VCaP (cell line): ENCODE measurements around the gene RPRML.

Source experiments
- H3K27ac ChIP-seq: fragments of 450-650 bp; 2 replicates; pipeline ENCODE4 v1.5.1; 2017
- CTCF ChIP-seq: fragments of 450-650 bp; conservative IDR thresholded peaks from 2 replicates; pipeline ENCODE4 v1.5.1; 2017; ENCODE audit warnings: mild to moderate bottlenecking, moderate library complexity

The RPRML gene

GRCh38 chr17:46972346-46972745 lies 6.7 kb downstream of the RPRML start:
- peak overlapping the region; percentile 14; the same call in 1 of the 2 replicates for H3K27ac ChIP-seq
- no peak for TF ChIP-seq CTCF

DNA sequence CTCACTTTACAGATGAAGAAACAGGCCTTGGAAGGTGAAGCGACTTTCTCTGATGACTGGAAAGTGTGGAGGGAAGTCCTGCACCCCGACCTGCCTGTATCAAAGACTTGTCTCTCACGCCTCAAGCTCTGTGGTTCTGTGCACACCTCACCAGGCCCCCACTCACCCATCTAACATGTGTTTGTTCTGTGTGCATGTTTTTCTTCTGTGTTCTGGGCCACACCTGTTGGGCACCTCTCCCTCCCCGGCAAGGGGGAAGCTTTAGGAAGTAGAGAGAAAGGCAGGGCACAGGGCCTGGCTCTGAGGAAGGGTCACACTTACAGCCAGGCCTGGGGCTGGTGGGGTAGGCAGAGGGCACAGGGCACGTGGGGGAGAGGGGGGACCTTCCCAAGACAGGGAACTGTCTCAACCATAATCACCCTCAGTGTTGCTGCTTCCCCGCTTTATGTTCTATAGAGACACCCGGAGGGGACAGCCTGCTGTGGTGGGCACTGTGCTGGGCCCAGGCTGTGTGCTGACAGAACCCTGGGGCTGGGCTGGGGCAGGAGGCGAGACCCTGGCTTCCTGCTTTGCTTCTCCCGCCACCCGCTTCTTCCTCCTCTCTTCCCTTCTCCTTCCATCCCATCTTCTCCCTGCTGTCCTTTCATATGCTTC lies 7.3 kb downstream of the RPRML start:
- peak overlapping the region; percentile 14; the same call in 1 of the 2 replicates for H3K27ac ChIP-seq
- no peak for TF ChIP-seq CTCF

GRCh38 chr17:46968896-46969295 lies 10.2 kb downstream of the RPRML start:
- no peak overlapping the region for H3K27ac ChIP-seq
- TF ChIP-seq CTCF = no peak

- no peak overlapping the region for H3K27ac ChIP-seq
- TF ChIP-seq CTCF = no peak
Observed at GRCh38 chr17:46968224-46968834, 10.7 kb downstream of the RPRML start.

DNA sequence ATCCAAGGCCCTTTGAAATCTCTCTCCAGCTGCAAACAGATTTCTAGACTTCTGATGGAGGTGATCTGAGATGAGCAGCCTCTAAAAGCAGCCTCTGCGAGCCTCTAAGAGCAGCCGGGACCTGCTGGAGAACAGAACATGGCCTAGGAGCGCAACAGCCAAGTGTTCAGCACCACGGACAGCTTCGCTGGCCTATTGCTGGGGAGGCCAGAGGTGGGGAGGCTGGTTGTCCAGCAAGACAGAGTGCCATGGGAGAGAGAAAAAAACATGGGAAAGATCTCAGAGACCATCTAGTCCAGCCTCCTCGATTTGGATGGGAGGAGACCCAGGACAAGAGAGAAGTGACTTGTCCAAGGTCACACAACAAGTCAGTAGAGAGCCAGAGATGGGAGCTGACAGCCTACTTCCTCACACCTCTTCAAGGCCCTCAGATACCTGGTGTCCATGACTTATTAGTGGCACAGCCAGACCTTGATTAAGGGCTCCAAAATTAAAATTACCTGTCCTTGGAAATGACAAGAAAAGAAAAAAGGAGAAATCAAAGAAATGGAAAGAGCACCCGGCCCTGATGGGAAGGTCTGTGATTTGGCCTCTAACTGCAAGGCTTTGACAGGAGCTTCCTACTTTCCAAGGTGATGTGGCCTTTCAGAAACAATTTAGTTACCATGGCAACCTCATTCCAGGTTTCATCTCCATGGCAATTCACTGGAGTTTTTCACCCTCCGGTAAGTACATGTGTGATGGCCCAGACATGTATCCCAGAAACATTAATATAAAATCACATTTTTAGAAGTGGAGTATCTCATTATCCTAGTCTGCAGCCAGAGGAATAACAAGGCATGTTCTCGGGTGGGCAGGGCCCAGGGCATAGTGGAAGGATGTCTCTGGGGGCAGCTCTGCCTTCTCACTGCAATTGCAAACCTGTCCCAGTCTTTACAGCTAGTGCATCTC lies 14.5 kb downstream of the RPRML start:
- no peak overlapping the region for H3K27ac ChIP-seq

GRCh38 chr17:46963571-46963970 lies 15.5 kb downstream of the RPRML start:
- TF ChIP-seq CTCF = no peak
- H3K27ac ChIP-seq = no peak overlapping the region

More for the DNA sequence above, 14.5 kb downstream of the RPRML start:
- no peak for TF ChIP-seq CTCF

DNA sequence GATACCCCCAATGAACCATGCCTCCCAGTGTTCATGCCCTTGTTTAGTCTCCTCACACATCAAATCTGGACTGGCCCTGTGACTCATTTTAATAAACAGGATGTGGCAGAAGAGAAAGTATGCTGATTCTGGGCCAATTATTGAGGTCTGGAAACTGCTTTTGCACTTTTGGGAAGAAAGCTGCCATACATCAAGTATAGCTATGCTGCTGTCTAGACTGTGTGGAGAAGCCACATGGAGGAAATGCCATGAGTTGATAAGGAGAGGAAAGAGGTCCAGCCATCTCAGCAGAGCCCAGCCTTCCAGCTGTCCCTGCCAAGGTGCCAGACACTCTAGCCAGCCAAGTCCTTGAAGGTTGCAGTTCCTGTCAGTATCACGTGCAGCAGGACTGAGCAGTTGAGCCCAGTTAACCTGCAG lies 16.7 kb downstream of the RPRML start:
- no peak overlapping the region for H3K27ac ChIP-seq
- no peak for TF ChIP-seq CTCF
